Measurements from ENCODE around the gene MEX3C.
A peak's percentile ranks its signal among the peaks of the same experiment; 100 is the strongest.

The MEX3C gene

DNA sequence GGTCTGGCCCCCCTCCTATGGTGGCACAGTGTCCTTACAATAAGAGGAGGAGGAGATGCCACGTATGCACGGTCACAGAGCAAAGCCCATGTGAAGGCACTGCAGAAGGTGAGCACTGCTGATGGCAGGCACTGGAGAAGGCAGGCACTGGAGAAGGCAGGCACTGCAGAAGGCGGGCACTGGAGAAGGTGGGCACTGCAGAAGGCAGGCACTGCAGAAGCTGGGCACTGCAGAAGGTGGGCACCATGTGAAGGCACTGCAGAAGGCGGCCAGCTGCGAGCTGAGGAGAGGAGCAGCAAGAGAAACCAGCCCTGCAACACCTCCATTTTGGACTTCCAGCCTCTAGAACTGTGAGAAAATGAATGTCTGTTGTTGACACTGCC is 46.3 kb downstream of the MEX3C start:
- TF ChIP-seq, protein P1, sequence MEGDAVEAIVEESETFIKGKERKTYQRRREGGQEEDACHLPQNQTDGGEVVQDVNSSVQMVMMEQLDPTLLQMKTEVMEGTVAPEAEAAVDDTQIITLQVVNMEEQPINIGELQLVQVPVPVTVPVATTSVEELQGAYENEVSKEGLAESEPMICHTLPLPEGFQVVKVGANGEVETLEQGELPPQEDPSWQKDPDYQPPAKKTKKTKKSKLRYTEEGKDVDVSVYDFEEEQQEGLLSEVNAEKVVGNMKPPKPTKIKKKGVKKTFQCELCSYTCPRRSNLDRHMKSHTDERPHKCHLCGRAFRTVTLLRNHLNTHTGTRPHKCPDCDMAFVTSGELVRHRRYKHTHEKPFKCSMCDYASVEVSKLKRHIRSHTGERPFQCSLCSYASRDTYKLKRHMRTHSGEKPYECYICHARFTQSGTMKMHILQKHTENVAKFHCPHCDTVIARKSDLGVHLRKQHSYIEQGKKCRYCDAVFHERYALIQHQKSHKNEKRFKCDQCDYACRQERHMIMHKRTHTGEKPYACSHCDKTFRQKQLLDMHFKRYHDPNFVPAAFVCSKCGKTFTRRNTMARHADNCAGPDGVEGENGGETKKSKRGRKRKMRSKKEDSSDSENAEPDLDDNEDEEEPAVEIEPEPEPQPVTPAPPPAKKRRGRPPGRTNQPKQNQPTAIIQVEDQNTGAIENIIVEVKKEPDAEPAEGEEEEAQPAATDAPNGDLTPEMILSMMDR (conservative IDR thresholded peaks at IDR 0.05; ENCODE audit: low read depth, low read length) = no peak
- no peak overlapping the region for H3K4me3 ChIP-seq (ENCODE audit: low read depth, low read length)
- no peak for DNase-seq (ENCODE audit: low read depth)

DNA sequence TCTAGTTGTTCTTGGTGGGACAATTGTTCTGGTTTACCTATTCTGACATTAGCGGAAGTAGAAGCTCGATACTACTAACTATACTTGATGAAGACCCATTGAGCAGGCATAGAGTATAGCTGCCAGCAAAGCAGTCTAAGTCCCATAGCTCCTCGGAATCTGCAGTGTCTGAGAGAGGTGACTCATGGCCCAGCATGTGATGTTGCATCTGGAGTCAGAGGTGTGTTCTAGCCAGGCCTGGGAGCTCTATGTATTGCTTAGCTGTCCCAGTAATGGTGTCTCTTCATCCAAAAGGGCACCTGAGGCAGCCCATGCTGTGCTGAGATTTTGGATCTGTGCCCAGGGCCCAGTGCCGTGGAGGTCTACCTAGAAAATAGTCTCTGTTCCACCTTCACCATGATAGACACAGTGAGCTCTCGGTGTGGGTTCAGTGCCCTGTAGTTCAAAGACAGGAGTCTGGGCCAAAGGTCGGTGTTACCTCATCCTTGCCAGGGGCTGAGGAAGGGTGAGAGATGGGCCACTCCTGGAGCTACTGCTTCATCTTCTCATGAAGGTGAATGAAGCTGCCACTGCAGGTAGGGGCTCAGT is 47.3 kb downstream of the MEX3C start:
- peak; percentile 93 for DNase-seq (ENCODE audit: low read depth)
- H3K4me3 ChIP-seq (ENCODE audit: low read depth, low read length) = no peak overlapping the region
- TF ChIP-seq, protein P1 (conservative IDR thresholded peaks at IDR 0.05; ENCODE audit: low read depth, low read length) = no peak

GRCh38 chr18:51149670-51150069 is 47.8 kb downstream of the MEX3C start:
- no peak for DNase-seq (ENCODE audit: low read depth)
- no peak overlapping the region for H3K4me3 ChIP-seq (ENCODE audit: low read depth, low read length)
- TF ChIP-seq, protein P1 (conservative IDR thresholded peaks at IDR 0.05; ENCODE audit: low read depth, low read length) = no peak

GRCh38 chr18:51146909-51147308 is 50.6 kb downstream of the MEX3C start:
- no peak for DNase-seq (ENCODE audit: low read depth)
- TF ChIP-seq, protein P1 (conservative IDR thresholded peaks at IDR 0.05; ENCODE audit: low read depth, low read length) = no peak
- H3K4me3 ChIP-seq (ENCODE audit: low read depth, low read length) = no peak overlapping the region

GRCh38 chr18:51138936-51139335 is 58.5 kb downstream of the MEX3C start:
- H3K4me3 ChIP-seq (ENCODE audit: low read depth, low read length) = no peak overlapping the region
- no peak for DNase-seq (ENCODE audit: low read depth)
- TF ChIP-seq, protein P1 (conservative IDR thresholded peaks at IDR 0.05; ENCODE audit: low read depth, low read length) = no peak

DNA sequence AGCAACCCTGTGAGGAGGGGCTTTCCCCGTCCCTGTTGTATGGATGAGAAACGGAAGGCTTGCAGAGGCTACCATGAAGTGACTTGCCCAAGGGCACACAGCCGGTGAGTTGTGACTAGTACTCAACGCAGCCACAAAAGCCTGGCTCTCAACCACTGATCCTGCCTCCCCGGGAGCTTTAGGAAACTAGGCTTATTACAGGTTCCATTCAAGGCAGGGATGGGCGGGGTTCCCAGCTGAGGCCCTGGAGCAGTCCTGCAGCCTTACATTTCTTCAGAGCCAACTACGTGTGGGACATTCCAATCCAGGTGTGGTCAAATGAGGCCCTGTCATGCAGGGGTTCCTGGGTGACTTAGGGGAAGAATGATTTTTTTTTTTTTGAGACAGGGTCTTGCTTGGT is 59.6 kb downstream of the MEX3C start:
- TF ChIP-seq, protein P1 (conservative IDR thresholded peaks at IDR 0.05; ENCODE audit: low read depth, low read length) = no peak
- DNase-seq (ENCODE audit: low read depth) = no peak
- H3K4me3 ChIP-seq (ENCODE audit: low read depth, low read length) = no peak overlapping the region

GRCh38 chr18:51137026-51137729 is 60.3 kb downstream of the MEX3C start:
- peak; percentile 68 for DNase-seq (ENCODE audit: low read depth)
- H3K4me3 ChIP-seq (ENCODE audit: low read depth, low read length) = no peak overlapping the region
- TF ChIP-seq, protein P1 (conservative IDR thresholded peaks at IDR 0.05; ENCODE audit: low read depth, low read length) = no peak

Data from choroid plexus epithelial cell (primary cell).